AG08396 (cell line): ENCODE results near the gene DPEP3.
"Not testable (repeated sequence)": the region's sequence is repeated elsewhere in the genome, so short reads cannot be mapped to it uniquely, and the experiment has no call there.

Experiments
- DNase-seq: peaks from one replicate; pipeline ENCODE4 v3.0.0; 2012; ENCODE audit warnings: low spot score, mixed read lengths

Gene DPEP3, protein sequence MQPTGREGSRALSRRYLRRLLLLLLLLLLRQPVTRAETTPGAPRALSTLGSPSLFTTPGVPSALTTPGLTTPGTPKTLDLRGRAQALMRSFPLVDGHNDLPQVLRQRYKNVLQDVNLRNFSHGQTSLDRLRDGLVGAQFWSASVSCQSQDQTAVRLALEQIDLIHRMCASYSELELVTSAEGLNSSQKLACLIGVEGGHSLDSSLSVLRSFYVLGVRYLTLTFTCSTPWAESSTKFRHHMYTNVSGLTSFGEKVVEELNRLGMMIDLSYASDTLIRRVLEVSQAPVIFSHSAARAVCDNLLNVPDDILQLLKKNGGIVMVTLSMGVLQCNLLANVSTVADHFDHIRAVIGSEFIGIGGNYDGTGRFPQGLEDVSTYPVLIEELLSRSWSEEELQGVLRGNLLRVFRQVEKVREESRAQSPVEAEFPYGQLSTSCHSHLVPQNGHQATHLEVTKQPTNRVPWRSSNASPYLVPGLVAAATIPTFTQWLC

DNA sequence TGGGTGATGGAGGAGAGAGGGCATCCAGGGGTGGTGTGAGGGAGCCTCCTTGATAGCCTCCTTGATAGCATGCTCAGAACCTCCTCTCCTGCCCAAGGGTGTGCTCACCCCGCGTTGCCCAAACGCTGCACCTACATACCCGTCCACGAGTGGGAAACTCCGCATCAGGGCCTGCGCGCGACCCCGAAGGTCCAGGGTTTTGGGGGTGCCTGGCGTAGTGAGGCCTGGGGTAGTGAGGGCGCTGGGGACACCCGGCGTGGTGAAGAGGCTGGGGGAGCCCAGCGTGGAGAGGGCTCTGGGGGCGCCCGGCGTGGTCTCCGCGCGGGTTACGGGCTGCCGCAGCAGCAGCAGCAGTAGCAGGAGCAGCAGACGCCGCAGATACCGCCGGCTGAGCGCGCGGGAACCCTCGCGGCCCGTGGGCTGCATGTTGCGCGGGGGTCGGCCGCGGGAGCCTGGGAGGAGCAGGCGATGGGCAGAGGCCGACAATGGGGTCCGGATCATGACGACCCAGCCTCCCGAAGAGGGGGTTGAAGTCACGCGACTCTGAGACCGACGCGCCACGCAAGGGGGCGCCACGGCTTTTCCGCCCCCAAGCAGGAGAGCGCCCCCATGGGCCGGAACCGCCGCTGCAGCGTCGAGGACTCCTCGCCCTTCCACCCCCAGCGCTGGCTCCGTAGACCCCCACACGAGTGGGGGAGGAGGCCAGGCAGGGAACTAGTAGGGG, at the start of gene DPEP3:
DPEP3 (minus strand) TSS at position 545 of the 724 bp plus-strand sequence; CDS start at position 426, 119 bp downstream.
- DNase-seq: no peak

DNA sequence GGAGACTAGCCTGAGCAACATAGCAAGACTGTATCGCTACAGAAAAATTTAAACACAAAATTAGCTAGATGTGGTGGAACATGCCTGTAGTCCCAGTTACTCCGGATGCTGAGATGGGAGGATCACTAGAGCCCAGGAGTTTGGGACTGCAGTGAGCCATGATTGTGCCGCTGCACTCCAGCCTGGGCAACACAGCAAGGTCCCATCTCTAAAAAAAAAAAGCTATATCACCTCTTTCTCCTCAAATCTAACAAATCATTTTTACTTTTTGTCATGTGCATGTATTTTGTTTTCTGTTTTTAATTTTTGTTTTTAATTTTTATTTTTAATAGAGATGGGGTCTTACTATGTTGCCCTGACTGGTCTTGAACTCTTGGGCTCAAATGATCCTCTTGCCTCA, 48.7 kb upstream of the DPEP3 start:
- no peak for DNase-seq

DNA sequence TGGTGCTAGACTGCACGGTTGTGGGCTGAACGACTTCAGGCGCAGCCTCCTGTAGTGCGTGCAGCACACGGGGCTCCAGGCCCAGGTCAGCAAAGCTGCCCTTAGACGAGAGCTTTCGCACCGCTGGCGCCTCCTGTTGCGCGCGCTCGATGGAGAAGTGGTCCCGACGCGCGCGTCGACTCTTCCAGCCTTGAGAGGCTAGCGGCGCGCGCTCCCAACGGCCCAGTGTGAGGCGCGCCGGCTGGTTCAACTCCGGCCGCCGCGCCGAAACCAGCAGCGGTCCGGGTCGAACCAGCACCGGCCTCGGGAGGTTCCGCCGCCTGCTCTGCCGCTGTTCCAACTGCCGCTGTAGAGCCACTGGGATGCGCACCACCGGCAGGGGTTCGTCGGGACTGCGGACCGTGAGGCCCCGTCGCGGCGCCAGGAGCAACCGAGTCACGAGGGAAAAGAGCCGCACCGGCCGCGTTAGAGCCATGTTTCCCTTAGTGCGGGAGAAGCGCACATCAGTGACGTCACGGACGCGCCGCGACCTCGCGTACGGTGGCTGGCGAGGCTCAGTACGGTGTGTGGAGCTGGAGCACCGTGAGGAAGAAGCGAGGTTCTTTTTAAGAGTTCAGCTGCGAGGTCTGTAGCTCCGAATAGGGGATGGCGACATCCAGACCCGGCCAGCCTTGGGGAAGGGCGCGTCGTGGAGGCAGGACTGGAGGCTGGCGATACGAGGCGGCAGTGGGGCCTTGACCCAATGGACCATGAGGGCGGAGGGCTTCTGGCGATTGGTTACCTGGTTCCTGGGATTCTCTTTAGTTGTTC, 42.6 kb upstream of the DPEP3 start, which contains the start of the genes DDX28 and DUS2:
DDX28 (minus strand) TSS at position 505 of the 810 bp plus-strand sequence; CDS start at position 475, 30 bp downstream.
DUS2 (plus strand) TSS at position 557 of the 810 bp plus-strand sequence. CDS start 14,740 bp downstream, outside the sequence.
- peak; percentile 93 for DNase-seq

DNA sequence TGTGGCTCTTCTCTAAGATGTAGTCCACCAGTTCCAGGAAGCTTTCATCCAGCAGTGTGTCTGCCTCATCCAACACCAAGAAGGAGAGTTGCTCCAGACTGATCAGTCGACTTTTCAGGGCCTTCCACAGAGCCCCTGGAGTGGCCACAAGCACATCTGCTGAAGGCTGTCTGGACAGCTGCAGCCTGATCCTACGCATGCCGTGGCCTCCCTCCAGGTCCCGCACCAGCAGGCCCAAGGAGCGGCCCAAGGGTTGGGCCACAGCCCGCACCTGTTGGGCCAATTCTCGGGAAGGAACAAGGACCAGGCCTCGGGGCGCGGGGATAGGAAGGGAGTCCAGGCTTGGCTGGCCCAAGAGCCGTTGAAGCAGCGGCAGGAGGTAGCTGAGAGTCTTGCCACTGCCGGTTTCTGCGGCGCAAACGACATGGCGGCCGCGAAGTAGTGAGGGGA, 42.0 kb upstream of the DPEP3 start:
- no peak for DNase-seq

DNA sequence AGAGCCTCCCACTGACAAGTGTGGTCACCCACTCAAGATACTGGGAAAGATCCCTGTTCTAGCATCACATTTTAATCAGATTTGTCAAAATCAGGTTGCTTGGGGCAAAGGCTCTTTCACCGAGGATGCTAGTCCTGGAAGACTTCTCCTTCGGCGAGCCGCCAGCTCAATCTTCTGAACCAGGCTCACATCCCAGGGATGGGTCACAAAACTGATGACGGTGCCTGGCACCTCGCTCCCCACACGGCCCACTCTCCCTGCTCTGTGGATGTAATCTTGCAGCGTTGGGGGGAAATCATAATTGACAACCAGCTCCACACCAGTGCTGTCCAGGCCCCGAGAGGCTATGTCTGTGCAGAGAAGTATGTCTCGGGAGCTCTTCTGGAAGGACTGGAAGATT, 41.2 kb upstream of the DPEP3 start:
- DNase-seq: no peak

DNA sequence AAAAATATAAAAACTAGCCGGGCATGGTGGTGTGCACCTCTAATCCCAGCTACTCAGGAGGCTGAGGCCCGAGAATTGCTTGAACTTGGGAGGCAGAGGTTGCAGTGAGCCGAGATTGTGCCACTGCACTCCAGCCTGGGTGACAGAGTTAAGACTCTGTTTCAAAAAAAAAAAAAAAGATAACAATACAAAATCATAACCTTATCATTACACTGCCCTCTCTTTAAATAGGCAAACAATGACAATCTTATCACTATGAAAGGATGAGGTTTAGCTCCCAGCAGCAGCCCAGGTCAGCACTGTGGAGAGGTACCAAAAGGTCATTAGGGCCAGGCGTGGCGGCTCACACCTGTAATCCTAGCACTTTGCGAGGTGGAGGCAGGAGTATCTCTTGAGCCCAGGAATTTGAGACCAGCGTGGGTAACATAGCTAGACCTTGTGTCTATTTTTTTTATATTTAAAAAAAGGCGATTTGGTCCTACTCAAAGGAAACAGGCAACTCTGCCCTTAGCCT, 38.9 kb upstream of the DPEP3 start:
- DNase-seq: no peak

DNA sequence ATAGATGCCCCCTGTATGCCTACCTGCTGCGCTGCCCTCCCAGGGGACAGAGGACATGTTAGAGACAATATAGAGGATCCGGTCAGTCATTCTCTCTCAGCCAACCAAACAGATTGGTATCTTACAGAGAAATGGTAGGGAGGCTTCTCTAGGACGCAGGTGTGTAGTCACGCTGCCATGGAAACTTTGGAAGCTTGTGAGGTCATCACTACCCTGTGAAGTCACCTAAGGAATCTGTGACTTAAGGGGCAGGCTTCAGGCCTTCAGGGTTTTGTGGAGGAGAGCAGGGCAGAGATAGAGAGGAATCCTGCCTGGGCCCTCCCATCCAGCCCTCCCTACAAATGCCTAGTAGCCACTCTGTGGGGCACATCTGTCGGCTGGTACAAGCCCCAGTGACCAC, 35.4 kb upstream of the DPEP3 start, which contains the start of gene DPEP2NB:
DPEP2NB (minus strand) TSS at position 231 of the 400 bp plus-strand sequence; CDS start at position 90, 141 bp downstream.
- DNase-seq: no peak

DNA sequence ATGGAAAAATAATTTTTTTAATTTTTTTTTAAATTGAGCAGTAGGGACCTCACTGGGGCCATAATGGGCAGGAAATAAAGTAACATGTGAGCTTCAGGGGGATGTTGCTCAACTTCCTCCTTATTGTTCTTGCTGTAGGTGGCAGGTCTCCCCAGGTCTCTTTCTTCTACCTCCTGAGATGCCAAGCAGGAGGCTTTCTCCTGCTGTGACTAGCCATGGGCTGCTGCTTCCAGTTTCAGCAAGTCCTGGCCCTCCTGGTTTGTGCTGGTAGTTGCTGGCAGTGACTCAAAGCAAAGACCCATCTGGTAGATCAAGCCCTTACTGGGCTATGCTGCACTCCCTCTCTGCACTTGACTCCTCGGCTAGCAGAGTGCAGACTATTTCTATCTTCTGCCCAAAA, 33.1 kb upstream of the DPEP3 start:
- no peak for DNase-seq

DNA sequence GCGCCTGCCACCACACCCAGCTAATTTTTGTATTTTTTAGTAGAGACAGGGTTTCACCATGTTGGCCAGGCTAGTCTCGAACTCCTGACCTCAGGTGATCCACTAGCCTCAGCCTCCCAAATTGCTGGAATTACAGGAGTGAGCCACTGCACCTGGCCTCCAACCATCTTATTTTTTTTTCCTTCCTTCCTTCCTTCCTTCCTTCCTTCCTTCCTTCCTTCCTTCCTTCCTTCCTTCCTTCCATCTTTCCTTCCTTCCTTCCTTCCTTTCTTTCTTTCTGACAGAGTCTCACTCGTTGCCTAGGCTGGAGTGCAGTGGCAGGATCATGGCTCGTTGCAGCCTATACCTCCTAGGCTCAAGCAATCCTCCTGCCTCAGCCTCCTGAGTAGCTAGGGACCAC, 29.6 kb upstream of the DPEP3 start:
- DNase-seq: not testable (repeated sequence)

DNA sequence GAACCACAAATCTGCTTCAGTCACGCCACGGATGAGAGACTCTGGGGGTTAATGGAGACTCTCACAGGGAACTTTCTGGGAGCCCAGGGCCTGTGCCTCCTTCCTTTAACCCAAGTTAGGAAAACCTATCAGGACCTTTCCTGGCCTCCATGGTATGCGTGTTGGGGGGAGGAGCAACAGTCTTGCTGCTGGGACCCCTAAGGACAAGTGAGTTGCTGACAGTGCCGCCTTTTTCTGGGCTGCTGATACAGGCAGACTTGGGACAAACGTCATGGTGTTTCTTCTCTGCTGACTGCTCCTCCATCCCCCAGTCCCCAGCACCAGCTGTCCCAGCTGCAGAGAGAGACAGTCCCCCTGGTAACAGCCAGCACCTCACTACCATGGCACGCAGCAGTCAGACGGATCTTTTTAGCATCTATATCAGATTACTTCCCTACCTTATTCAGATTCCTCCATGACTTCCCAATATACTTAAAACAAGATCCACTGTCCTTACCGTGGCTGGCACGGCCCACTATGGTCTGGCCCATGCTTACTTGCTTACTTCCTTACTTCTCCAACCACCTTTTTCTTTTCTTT, 28.9 kb upstream of the DPEP3 start:
- peak; percentile 6 for DNase-seq

DNA sequence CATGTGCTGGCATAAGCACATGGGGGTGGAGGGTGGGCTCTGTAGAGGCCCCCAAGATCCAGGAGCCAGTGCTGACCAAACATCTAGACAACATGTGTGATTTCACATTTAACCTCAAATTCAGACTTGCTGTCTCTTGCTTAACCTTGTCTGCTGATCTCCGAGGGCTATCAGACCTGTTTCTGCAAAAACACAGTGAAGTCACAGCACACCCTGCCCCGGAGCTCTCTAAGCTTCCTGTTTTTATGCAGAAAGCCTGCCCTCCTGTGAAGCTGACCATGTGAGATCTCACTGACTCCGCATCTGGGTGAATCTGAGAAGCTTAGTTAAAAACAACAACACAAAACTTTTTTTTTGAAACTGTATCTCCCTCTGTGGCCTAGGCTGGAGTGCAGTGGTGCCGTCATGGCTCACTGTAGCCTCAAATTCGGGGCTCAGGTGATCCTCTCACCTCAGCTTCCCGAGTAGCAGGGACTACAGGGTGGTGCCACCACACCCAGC, 25.5 kb upstream of the DPEP3 start:
- DNase-seq: no peak

DNA sequence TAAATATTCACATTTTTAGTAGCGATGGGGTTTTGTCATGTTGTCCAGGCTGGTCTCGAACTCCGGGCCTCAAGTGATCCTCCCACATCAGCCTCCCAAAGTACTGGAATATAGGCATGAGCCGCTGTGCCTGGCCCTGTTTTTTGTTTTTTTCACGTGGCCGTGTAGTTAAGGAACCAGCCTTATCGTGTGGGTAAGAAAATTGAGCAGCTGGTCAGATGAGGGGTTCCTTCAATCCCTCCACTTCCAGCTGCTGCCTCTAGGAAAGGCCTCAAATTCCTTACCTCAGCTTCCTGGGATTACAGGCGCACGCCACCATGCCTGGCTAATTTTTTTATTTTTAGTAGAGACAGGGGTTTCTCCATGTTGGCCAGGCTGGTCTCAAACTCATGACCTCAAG, 24.9 kb upstream of the DPEP3 start:
- no peak for DNase-seq

DNA sequence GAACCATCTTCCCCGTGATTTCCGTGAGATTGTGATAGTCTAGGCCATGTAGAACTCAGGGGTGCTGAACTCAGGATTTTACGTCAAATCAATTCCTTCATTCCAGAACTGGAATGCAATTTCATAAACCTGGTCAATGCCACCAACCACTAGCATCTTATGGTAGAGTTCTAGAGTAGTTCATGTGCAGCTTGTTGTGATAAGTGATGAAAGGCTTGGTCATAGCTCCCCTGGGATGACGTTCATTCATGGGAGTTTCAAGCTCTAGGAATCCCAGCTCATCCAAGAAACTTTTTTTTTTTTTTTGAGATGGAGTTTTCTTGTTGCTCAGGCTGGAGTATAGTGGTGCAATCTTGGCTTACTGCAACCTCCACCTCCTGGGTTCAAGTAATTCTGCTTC, 22.7 kb upstream of the DPEP3 start:
- peak; percentile 21 for DNase-seq

DNA sequence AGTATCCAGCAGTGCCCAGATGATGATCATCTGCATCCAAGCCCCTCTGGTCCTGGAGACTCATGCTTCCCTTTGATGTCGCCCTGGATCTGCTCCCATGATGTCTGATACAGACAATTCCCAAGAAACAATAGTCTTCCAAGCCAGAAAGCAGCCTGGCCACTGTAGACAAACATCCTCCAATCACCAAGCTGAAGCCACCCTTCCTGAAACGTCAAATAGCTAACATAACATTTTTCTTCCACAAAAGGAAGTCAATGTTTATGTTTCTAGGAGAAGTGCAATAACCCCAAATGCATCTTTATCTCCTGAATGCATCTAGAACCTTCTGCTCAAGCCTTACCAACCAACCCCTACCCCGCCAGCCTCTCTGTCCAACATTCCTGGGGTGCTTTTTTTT, 20.2 kb upstream of the DPEP3 start:
- peak; percentile 6 for DNase-seq

DNA sequence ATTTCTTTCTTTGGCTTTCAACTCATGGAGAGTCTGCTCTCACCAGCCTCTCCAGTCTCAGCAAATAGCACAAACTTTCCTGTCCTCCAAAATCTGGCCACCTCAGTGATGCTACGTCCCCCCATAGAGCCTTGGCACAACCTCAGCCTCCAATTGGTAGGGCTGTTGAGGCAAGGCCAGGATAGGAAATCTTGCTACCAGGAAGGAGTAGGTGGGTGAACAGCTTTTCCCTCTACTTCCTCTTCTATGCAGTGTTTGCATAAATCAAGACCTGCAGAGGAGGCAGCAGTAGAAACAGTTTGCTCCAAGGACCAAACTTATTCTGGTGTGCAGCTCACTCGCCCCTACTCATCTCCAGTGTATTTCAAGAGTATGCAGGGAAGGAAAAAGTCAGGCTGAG, 19.7 kb upstream of the DPEP3 start:
- DNase-seq: no peak

DNA sequence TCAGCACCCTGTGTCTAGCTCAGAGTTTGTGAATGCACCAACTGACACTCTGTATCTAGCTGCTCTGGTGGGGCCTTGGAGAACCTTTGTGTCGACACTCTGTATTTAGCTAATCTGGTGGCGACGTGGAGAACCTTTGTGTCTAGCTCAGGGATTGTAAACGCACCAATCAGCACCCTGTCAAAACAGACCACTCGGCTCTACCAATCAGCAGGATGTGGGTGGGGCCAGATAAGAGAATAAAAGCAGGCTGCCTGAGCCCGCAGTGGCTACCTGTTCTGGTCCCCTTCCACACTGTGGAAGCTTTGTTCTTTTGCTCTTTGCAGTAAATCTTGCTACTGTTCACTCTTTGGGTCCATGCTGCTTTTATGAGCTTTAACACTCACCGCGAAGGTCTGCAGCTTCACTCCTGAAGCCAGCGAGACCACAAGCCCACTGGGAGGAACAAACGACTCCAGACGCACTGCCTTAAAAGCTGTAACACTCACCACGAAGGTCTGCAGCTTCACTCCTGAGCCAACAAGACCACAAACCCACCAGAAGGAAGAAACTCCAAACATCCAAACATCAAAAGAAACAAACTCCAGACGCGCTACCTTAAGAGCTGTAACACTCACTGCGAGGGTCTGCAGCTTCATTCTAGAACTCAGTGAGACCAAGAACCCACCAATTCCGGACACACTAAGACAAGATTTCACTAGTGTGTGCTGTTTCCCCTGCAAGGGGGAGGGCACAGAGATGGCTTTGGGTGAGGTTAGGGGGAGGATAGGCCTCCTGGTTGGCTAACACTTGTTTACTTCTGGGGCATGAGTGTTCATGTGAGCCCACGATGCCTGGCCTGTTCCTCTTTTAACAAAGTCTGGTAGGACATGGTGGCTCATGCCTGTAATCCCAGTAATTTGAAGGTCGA, 18.7 kb upstream of the DPEP3 start, which contains the start of gene DPEP2:
DPEP2 (minus strand) TSS at position 706 of the 910 bp plus-strand sequence. CDS start 6,272 bp downstream, outside the sequence.
- DNase-seq: not testable (repeated sequence)

DNA sequence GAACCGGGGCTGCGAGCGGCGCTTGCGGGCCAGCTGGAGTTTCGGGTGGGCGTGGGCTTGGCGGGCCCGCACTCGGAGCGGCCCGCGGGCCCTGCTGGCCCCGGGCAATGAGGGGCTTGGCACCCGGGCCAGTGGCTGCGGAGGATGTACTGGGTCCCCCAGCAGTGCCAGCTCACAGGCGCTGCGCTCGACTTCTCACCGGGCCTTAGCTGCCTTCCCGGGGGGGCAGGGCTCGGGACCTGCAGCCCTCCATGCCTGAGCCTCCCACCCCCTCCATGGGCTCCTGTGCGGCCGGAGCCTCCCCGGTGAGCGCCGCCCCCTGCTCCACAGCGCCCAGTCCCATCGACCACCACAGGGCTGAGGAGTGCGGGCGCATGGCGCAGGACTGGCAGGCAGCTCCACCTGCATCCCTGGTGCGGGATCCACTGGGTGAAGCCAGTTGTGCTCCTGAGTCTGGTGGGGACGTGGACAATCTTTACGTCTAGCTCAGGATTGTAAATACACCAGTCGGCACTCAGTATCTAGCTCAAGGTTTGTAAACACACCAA, 18.0 kb upstream of the DPEP3 start:
- DNase-seq: not testable (repeated sequence)

DNA sequence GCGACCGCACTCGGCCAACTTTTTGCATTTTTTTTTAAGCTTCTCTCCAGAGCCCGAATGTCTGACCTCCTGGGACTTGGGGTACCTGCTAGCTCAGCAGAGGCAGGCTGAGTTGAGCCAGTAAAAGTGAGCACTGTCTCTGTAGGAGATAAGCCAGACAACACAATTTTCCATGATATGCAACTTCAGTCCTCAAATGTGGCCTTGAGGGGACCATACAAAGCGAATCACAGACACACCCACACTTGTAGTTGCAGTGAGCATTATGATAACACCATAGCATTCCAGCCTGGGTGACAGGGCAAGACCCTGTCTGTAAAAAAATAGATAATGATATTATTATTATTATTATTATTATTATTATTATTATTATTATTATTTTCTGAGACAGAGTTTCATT, 16.4 kb upstream of the DPEP3 start:
- DNase-seq: no peak

DNA sequence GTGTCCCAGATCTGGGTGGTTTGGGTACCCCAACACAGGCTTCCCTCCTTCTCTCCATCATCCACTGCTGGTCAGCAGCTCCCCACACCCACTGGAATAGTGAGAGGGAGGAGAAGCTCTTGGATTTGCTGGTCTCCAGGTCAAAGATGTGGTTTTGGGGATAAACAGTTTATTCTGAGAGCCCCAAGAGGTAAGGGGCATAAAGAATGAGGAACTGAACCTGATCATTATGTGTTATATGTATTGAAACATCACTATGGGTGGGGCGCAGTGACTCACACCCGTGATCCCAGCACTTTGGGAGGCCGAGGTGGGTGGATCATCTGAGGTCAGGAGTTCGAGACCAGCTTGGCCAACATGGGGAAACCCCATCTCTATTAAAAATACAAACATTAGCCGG, 15.1 kb upstream of the DPEP3 start:
- peak; percentile 7 for DNase-seq

DNA sequence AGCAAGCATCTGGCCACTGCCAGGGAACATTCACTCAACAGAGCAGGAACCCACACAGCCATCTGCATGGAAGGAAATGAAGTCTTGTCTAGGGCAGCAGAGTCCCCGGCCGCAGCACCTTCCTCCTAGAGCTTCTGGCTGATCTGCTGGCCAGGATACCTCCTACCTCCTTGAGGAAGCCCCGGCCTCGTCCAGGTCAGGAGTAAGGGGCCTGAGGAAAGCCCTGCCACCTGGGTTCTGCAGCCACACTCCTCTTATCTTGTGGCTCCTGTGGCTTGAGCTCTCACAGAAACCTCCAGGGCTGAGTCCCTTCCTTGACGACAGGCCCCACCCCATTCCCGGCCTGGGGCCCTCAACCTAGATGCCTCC, 13.7 kb upstream of the DPEP3 start:
- DNase-seq: not testable (repeated sequence)
